ENCODE measurements around the gene PCNX2.

DNA sequence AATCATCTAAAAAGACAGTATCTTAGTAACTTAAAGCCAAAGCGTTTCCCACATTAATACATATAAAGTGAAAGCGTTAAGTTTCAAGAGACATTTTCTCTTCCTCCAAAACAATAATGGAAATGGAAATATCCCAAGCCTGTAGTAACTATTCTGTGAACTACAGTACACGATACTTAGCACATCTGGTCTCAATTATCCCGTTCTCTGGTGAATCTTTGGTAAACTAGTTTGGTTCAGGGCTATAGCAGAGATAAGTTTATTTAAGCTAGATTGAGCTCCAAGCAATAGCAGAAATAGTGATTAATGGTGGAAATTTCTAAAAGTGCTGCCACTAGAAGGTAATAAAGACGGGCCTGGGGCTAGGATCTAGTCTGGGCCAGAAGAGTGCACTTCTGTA is 55.2 kb downstream of the PCNX2 start:
- TF ChIP-seq POLR2A (IDR thresholded peaks at IDR 0.05; ENCODE audit: borderline replicate concordance, extremely low read depth, insufficient read depth, insufficient read length) (no peak), ZNF274 (IDR thresholded peaks at IDR 0.05; ENCODE audit: low read depth, low read length) (no peak), REST (IDR thresholded peaks at IDR 0.05; ENCODE audit: low read depth) (no peak), POLR2AphosphoS5 (IDR thresholded peaks at IDR 0.05; ENCODE audit: low read depth, low read length) (no peak), EZH2 (IDR thresholded peaks at IDR 0.05) (no peak)
- TF ChIP-seq, protein P1, sequence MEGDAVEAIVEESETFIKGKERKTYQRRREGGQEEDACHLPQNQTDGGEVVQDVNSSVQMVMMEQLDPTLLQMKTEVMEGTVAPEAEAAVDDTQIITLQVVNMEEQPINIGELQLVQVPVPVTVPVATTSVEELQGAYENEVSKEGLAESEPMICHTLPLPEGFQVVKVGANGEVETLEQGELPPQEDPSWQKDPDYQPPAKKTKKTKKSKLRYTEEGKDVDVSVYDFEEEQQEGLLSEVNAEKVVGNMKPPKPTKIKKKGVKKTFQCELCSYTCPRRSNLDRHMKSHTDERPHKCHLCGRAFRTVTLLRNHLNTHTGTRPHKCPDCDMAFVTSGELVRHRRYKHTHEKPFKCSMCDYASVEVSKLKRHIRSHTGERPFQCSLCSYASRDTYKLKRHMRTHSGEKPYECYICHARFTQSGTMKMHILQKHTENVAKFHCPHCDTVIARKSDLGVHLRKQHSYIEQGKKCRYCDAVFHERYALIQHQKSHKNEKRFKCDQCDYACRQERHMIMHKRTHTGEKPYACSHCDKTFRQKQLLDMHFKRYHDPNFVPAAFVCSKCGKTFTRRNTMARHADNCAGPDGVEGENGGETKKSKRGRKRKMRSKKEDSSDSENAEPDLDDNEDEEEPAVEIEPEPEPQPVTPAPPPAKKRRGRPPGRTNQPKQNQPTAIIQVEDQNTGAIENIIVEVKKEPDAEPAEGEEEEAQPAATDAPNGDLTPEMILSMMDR (IDR thresholded peaks at IDR 0.05 in 2 of 3, conservative IDR thresholded peaks at IDR 0.05 in 1 of 3; ENCODE audit: borderline replicate concordance in 1 of 3, insufficient read depth in 1 of 3, low read depth in 2 of 3, low read length in 2 of 3): no peak

Data from HCT116 (cell line).